Osteocyte (in vitro differentiated cells): Measurements from ENCODE around the gene HPSE2. TPM values are rescaled to one million over a fixed set of nuclear protein-coding genes. Genes with fewer than 3 reads are reported as not detected.

Experiments used
- DNase-seq: peaks from one replicate; pipeline ENCODE4 v3.0.0; 2021; ENCODE audit warnings: mixed read lengths; ENCODE audit not compliant: unreplicated experiment; ENCODE audit errors: extremely low spot score
- H3K27ac Mint-ChIP-seq: one replicate; pipeline ENCODE4 v1.8.0; 2021; ENCODE audit warnings: mild to moderate bottlenecking, mixed read lengths; ENCODE audit not compliant: unreplicated experiment
- H3K27me3 Mint-ChIP-seq: one replicate; pipeline ENCODE4 v1.8.0; 2021; ENCODE audit warnings: mixed read lengths; ENCODE audit not compliant: unreplicated experiment
- H3K36me3 Mint-ChIP-seq: one replicate; pipeline ENCODE4 v1.8.0; 2021; ENCODE audit warnings: mixed read lengths; ENCODE audit not compliant: unreplicated experiment
- H3K4me1 Mint-ChIP-seq: one replicate; pipeline ENCODE4 v1.8.0; 2021; ENCODE audit warnings: mixed read lengths; ENCODE audit not compliant: unreplicated experiment
- H3K4me3 Mint-ChIP-seq: one replicate; pipeline ENCODE4 v1.8.0; 2021; ENCODE audit warnings: mild to moderate bottlenecking, moderate library complexity, mixed read lengths; ENCODE audit not compliant: unreplicated experiment
- H3K9me3 Mint-ChIP-seq: one replicate; pipeline ENCODE4 v1.8.0; 2021; ENCODE audit warnings: mixed read lengths; ENCODE audit not compliant: unreplicated experiment
- total RNA-seq: library from RNA; stranded (reverse); gene quantifications from 2 replicates; pipeline ENCODE4 v1.2.1, GENCODE V29; 2021
- TF ChIP-seq, protein P1 (sequence below): fragments of 200-600 bp; sonication (generic); IDR thresholded peaks from 2 replicates; pipeline ENCODE4 v1.5.0; 2021; ENCODE audit warnings: antibody characterized with exemption, mild to moderate bottlenecking, moderate library complexity

Gene HPSE2
- total RNA-seq, 1 donor from 2014 or later = not detected

DNA sequence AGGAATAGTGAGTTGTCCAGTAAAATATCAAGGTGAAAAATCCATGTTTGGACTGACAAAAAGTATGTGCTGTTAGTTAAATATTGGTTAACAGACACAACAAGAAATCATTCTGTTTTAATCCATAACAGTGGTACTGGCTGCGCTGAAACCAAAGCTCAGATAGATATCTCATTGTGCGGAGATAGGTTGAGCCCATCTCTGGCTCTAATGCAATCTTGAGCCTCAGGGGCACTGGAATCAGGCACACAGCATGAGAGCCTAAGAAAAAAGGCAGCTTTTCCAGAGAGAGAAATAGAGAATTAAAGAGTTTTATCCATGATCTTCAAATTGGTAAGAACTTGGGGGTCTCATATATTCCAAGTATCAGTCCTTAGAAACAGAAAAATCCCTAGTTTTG lies 373.7 kb downstream of the HPSE2 start:
- TF ChIP-seq, protein P1, sequence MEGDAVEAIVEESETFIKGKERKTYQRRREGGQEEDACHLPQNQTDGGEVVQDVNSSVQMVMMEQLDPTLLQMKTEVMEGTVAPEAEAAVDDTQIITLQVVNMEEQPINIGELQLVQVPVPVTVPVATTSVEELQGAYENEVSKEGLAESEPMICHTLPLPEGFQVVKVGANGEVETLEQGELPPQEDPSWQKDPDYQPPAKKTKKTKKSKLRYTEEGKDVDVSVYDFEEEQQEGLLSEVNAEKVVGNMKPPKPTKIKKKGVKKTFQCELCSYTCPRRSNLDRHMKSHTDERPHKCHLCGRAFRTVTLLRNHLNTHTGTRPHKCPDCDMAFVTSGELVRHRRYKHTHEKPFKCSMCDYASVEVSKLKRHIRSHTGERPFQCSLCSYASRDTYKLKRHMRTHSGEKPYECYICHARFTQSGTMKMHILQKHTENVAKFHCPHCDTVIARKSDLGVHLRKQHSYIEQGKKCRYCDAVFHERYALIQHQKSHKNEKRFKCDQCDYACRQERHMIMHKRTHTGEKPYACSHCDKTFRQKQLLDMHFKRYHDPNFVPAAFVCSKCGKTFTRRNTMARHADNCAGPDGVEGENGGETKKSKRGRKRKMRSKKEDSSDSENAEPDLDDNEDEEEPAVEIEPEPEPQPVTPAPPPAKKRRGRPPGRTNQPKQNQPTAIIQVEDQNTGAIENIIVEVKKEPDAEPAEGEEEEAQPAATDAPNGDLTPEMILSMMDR = no peak
- no peak overlapping the region for H3K4me3 Mint-ChIP-seq
- H3K27ac Mint-ChIP-seq = no peak overlapping the region
- H3K4me1 Mint-ChIP-seq = no peaks in the 10 kb centered on the region
- DNase-seq = no peak
- no peaks in the 10 kb centered on the region for H3K36me3 Mint-ChIP-seq
- H3K27me3 Mint-ChIP-seq = no peaks in the 10 kb centered on the region
- peaks cover 6% of the 10 kb centered on the region for H3K9me3 Mint-ChIP-seq

DNA sequence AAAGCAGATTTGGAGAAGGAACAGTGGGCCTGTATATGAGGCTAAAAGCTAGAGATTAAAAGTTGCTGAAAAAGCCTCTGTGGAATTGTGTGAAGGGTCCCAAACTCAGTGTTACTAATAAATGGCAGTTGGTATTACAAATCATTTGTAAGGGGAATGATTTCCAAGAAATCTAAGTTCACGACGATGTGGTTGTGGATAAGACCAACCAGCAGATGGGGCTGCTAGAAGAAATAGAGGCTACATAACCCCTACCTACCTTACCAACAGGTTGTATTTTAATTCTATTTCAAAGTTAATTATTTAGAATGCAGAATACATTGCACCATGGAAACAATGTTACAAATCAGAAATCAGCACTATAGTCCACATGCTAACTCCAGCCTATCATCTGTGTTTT lies 377.1 kb downstream of the HPSE2 start:
- no peaks in the 10 kb centered on the region for H3K27me3 Mint-ChIP-seq
- no peaks in the 10 kb centered on the region for H3K4me1 Mint-ChIP-seq
- no peak overlapping the region for H3K4me3 Mint-ChIP-seq
- H3K36me3 Mint-ChIP-seq = no peaks in the 10 kb centered on the region
- TF ChIP-seq, protein P1 = no peak
- no peak overlapping the region for H3K27ac Mint-ChIP-seq
- H3K9me3 Mint-ChIP-seq = no peaks in the 10 kb centered on the region
- no peak for DNase-seq

DNA sequence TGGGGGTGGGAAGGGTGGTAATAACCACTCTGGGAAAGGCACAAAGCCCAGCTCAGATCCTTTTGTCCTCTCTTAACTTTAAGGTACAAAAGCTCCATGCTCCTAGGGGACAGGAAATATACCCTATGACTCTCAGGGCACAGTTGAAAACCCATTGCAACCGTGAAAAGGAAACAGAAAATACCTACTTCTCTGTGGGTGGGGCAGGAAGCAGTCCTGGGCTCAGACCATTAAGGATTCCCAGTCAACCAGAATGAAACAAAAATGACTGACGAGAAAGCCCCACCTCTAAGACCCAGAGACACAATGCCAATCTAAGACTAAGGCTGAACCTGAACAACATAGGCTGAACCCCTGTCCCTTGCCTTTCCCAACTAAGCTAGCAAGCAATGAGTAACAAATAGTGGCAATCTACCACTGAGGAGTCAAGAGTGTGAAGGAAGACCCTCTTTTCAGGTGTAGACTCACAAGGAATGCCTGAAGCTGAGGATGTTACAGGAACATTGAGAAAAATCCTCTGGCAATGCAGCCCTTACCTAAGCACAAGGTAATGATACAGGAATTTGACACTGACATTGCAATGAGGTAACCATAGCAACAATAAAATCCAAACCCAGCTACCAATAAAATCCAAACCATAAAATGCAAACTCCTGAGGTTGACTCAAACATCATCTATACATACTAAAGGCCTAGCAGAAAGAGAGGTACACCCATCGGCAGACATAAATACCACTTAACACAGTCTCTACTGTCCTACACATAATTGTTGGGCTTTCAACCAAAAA lies 380.1 kb downstream of the HPSE2 start:
- Mint-ChIP-seq H3K4me3 (no peak overlapping the region), H3K27me3 (no peaks in the 10 kb centered on the region), H3K36me3 (no peaks in the 10 kb centered on the region), H3K4me1 (no peaks in the 10 kb centered on the region), H3K27ac (no peak overlapping the region), H3K9me3 (no peaks in the 10 kb centered on the region)
- TF ChIP-seq, protein P1 = no peak
- no peak for DNase-seq

DNA sequence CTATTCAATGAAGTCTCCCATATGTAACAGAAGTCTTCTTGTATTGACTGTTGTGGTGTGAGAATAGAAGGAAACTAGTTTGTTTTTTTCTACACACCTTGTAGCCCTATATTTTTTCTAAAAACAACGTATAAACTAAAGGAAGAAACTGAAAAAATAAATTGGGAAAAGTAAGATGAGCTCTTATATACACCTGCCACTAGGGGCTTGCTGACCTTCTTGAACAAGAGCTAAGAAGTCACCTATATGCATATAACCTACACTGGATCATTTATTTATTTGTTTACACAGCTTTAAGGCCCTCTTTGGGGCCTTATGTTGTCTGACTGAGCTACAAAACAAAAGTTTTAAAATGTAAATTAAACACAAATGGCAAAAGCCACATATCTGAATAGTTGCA lies 383.0 kb downstream of the HPSE2 start:
- TF ChIP-seq, protein P1 = no peak
- no peak for DNase-seq
- Mint-ChIP-seq H3K27ac (no peak overlapping the region), H3K27me3 (no peaks in the 10 kb centered on the region), H3K4me1 (no peaks in the 10 kb centered on the region), H3K9me3 (no peaks in the 10 kb centered on the region), H3K4me3 (no peak overlapping the region), H3K36me3 (no peaks in the 10 kb centered on the region)

DNA sequence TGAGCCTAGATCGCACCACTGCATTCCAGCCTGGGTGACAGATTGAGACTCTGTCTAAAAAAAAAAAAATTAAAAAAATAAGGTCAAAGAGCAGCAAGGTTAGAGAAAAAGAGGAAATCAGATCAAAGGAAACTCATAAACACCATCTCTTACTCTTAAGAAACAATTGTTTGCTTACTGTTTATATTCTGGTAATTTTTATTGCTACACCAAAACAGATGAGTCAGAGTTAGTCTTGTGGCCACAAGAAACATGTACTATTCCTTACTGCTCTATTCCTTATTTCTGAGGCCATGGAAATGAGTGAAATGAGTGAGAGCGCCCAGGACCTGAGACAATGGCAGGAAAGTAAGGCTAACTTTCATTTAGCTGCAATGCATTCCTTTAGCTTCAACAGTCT lies 387.3 kb downstream of the HPSE2 start:
- TF ChIP-seq, protein P1 = no peak
- H3K9me3 Mint-ChIP-seq = no peaks in the 10 kb centered on the region
- H3K27ac Mint-ChIP-seq = no peak overlapping the region
- H3K36me3 Mint-ChIP-seq = no peaks in the 10 kb centered on the region
- H3K4me3 Mint-ChIP-seq = no peak overlapping the region
- no peaks in the 10 kb centered on the region for H3K27me3 Mint-ChIP-seq
- H3K4me1 Mint-ChIP-seq = no peaks in the 10 kb centered on the region
- DNase-seq = no peak
